Esophagus muscularis mucosa (tissue), 4 donors: ENCODE measurements around the gene PPIF. TPM values are rescaled to one million over a fixed set of nuclear protein-coding genes. Genes with fewer than 3 reads are reported as not detected.

ENCODE experiments used
- DNase-seq: peaks from one replicate; pipeline ENCODE4 v3.0.0-alpha.2; 2017; ENCODE audit errors: extremely low spot score
- H3K27ac ChIP-seq, 4 donors: fragments of 200-600 bp; sonication (generic); replicated peaks in 1 of 4; 1 replicate in 3 of 4; 2 replicates in 1 of 4; pipeline ENCODE4 v1.5.1; 2016 to 2019; ENCODE audit warnings: mild to moderate bottlenecking in 1 of 4
- H3K27me3 ChIP-seq, 4 donors: fragments of 200-600 bp; sonication (generic); one replicate each; pipeline versions ENCODE4 v1.5.1 to v1.6.0; 2016 to 2019
- H3K36me3 ChIP-seq, 4 donors: fragments of 200-600 bp; sonication (generic); one replicate each; pipeline ENCODE4 v1.5.1; 2016 to 2019
- H3K4me1 ChIP-seq, 4 donors: fragments of 200-600 bp; sonication (generic); one replicate each; pipeline ENCODE4 v1.5.1; 2016 to 2019
- H3K4me3 ChIP-seq, 4 donors: fragments of 200-600 bp; sonication (generic); 1 replicate in 2 of 4; 2 replicates in 2 of 4; pipeline ENCODE4 v1.5.1; 2016 to 2019; ENCODE audit warnings: mild to moderate bottlenecking in 4 of 4, moderate library complexity in 1 of 4
- H3K9me3 ChIP-seq, 4 donors: fragments of 200-600 bp; sonication (generic); 1 replicate in 3 of 4; 2 replicates in 1 of 4; pipeline ENCODE4 v1.5.1; 2016 to 2019
- CTCF ChIP-seq, 3 experiments: fragments of 200-600 bp in 2 of 3; fragments of 450-650 bp in 1 of 3; sonication (generic) in 2 of 3; IDR thresholded peaks; one replicate each; pipeline ENCODE4 v1.5.1; 2017 to 2019; ENCODE audit warnings: antibody characterized with exemption in 3 of 3, mild to moderate bottlenecking in 2 of 3, moderate library complexity in 1 of 3
- EP300 ChIP-seq: sonication (generic); formaldehyde crosslinking; IDR thresholded peaks from one replicate; pipeline ENCODE4 v1.6.1; 2017; ENCODE audit warnings: antibody characterized with exemption
- POLR2A ChIP-seq: fragments of 450-650 bp; IDR thresholded peaks from one replicate; pipeline ENCODE4 v1.6.1; 2017; ENCODE audit warnings: antibody characterized with exemption, moderate library complexity, mild to moderate bottlenecking, low read depth
- POLR2AphosphoS5 ChIP-seq, 2 donors: sonication (generic); formaldehyde crosslinking; IDR thresholded peaks; one replicate each; pipeline ENCODE4 v1.6.1; 2017; ENCODE audit warnings: antibody characterized with exemption in 2 of 2
- WGBS: methylation state at CpG from one replicate; pipeline ENCODE4 v1.1.5; 2018; 5-methylcytosine and 5-hydroxymethylcytosine counted together
- intact Hi-C: fragments of 100-400 bp; cut with DNase I; formaldehyde crosslinking; loops from one replicate; pipeline ENCODE4 v1.15.1; 2023
- total RNA-seq, 4 donors: library from RNA; depleted of rRNA; stranded (reverse); fragments of >200 nt; gene quantifications; one replicate each; pipeline versions ENCODE4 v1.1.0 to v1.2.1, GENCODE V29; 2016

Gene PPIF
- total RNA-seq, 4 donors from 2014 or later = 19.5 to 42.2 (median 24.4) TPM

GRCh38 chr10:79320820-79321493, 26.3 kb upstream of the PPIF start:
- H3K27ac ChIP-seq = no peak overlapping the region
- peaks cover 0 to under 1% (median 0%) of the 10 kb centered on the region in 4 donors for H3K36me3 ChIP-seq
- H3K27me3 ChIP-seq = no peaks in the 10 kb centered on the region
- H3K4me1 ChIP-seq = peaks cover 8 to 19% (median 18%) of the 10 kb centered on the region in 4 donors
- no peak for DNase-seq
- no peak overlapping the region for H3K4me3 ChIP-seq
- intact Hi-C loops = no loop called here
- no peak for TF ChIP-seq POLR2AphosphoS5 (IDR thresholded peaks at IDR 0.05)
- no peak for TF ChIP-seq CTCF (IDR thresholded peaks at IDR 0.05)
- TF ChIP-seq POLR2A = no peak
- no peaks in the 10 kb centered on the region for H3K9me3 ChIP-seq
- 84% methylated on average over 7 of the region's 7 CpGs for WGBS

GRCh38 chr10:79321494-79321882, 25.8 kb upstream of the PPIF start:
- WGBS = 93% methylated on average over 2 of the region's 2 CpGs
- Histone ChIP-seq H3K36me3 (no peaks in the 10 kb centered on the region), H3K27ac (no peak overlapping the region), H3K4me3 (no peak overlapping the region), H3K4me1 (peaks cover 8 to 18% (median 17%) of the 10 kb centered on the region in 4 donors), H3K9me3 (no peaks in the 10 kb centered on the region), H3K27me3 (no peaks in the 10 kb centered on the region)
- intact Hi-C loops = no loop called here
- no peak for TF ChIP-seq CTCF (IDR thresholded peaks at IDR 0.05)
- no peak for TF ChIP-seq POLR2AphosphoS5 (IDR thresholded peaks at IDR 0.05)
- TF ChIP-seq POLR2A = no peak
- TF ChIP-seq EP300 = no peak
- DNase-seq = no peak

GRCh38 chr10:79321951-79322350, 25.3 kb upstream of the PPIF start:
- no peak overlapping the region for H3K27ac ChIP-seq
- H3K4me1 ChIP-seq = peaks cover 6 to 14% (median 13%) of the 10 kb centered on the region in 4 donors
- intact Hi-C loops = no loop called here
- DNase-seq = no peak
- TF ChIP-seq CTCF (IDR thresholded peaks at IDR 0.05) = no peak
- no peak for TF ChIP-seq POLR2A
- TF ChIP-seq POLR2AphosphoS5 (IDR thresholded peaks at IDR 0.05) = no peak
- no peak for TF ChIP-seq EP300
- no peaks in the 10 kb centered on the region for H3K36me3 ChIP-seq
- no peaks in the 10 kb centered on the region for H3K27me3 ChIP-seq
- no peaks in the 10 kb centered on the region for H3K9me3 ChIP-seq
- no peak overlapping the region for H3K4me3 ChIP-seq

- Histone ChIP-seq H3K4me1 (peaks cover 0 to 4% (median 3%) of the 10 kb centered on the region in 4 donors), H3K36me3 (no peaks in the 10 kb centered on the region), H3K27ac (no peak overlapping the region), H3K9me3 (no peaks in the 10 kb centered on the region), H3K4me3 (no peak overlapping the region), H3K27me3 (no peaks in the 10 kb centered on the region)
- WGBS = 75% methylated on average over 15 of the region's 15 CpGs
- DNase-seq = peak; percentile 93
- TF ChIP-seq EP300 (no peak), CTCF (IDR thresholded peaks at IDR 0.05) (no peak), POLR2AphosphoS5 (IDR thresholded peaks at IDR 0.05) (no peak), POLR2A (no peak)
- intact Hi-C loops = no loop called here
Measured at GRCh38 chr10:79322616-79323543, 24.4 kb upstream of the PPIF start.
